ENCODE measurements around the gene RAP1GAP2. TPM values are rescaled to one million over a fixed set of nuclear protein-coding genes. Genes with fewer than 3 reads are reported as not detected.

The RAP1GAP2 gene
- total and polyA plus RNA-seq, 2 of the 8 experiments (the other 6 are each of a cell fraction or from before 2014, with no cell fraction given): 24.0 to 63.8 TPM

GRCh38 chr17:2964831-2965230 is 168.6 kb downstream of the RAP1GAP2 start (continued):
- no peak for TF ChIP-seq ASH2L (IDR thresholded peaks at IDR 0.05; ENCODE audit: low read length)
- TF ChIP-seq RXRA (IDR thresholded peaks at IDR 0.05; ENCODE audit: insufficient read depth, low read depth, low read length): no peak
- no peak for TF ChIP-seq SIX5 (IDR thresholded peaks at IDR 0.05; ENCODE audit: low read depth, low read length)
- no peak for TF ChIP-seq CTBP2 (IDR thresholded peaks at IDR 0.05; ENCODE audit: borderline replicate concordance, insufficient read depth, insufficient read length, low read length)
- no peak for TF ChIP-seq POU5F1 (IDR thresholded peaks at IDR 0.05; ENCODE audit: low read depth, low read length)
